Measurements from ENCODE around the gene DOP1B. TPM values are rescaled to one million over a fixed set of nuclear protein-coding genes. Genes with fewer than 3 reads are reported as not detected.

DOP1B gene
- total and polyA plus RNA-seq, 2 of the 4 experiments (the other 2 are of a cell fraction): 8.8 to 13.0 TPM

- DNase-seq: no peak
- POLR2A ChIA-PET (ENCODE audit: unreplicated experiment): no interaction called here
These were observed 41.4 kb upstream of the DOP1B start for GRCh38 chr21:36115138-36115730.

More at GRCh38 chr21:36115138-36115730, 41.4 kb upstream of the DOP1B start:
- in situ Hi-C loops (cut with MboI; ENCODE audit: low sequenced_read_pairs): no loop called here
- no peak overlapping the region for H3K4me3 ChIP-seq (ENCODE audit: insufficient read depth, low read depth, low read length)
- no peak overlapping the region for H4K8ac ChIP-seq (ENCODE audit: low read depth in 2 of 2, low read length in 2 of 2)
- no peak overlapping the region for H2BK15ac ChIP-seq (ENCODE audit: low read depth, low read length)
- no peak overlapping the region for H2BK20ac ChIP-seq (ENCODE audit: low read depth, low read length)
- CTCF ChIA-PET: no interaction called here
- peaks cover 3% of the 10 kb centered on the region; the same call in 1 of the 2 replicates for H3K4me1 ChIP-seq (ENCODE audit: control insufficient read depth, insufficient read depth, low read length)
- H3K4ac ChIP-seq (ENCODE audit: low read depth, low read length): no peak overlapping the region
- no peaks in the 10 kb centered on the region for H3K36me3 ChIP-seq (ENCODE audit: control insufficient read depth, insufficient read depth, low read length)
- no peak overlapping the region for H2AK9ac ChIP-seq (replicated peaks; ENCODE audit: low read depth, low read length, poor library complexity)
- no peaks in the 10 kb centered on the region for H4K20me1 ChIP-seq (ENCODE audit: insufficient read depth, low read length)
- H2BK5ac ChIP-seq (ENCODE audit: low read depth, low read length, poor library complexity, severe bottlenecking): no peak overlapping the region
- no peak overlapping the region for H2BK120ac ChIP-seq (ENCODE audit: low read depth, low read length)
- dilution Hi-C loops (cut with HindIII; ENCODE audit: low sequenced_read_pairs, unreplicated experiment): no loop called here
- H2AK5ac ChIP-seq (ENCODE audit: low read depth, low read length): no peak overlapping the region
- H3K9me1 ChIP-seq (ENCODE audit: insufficient read depth, low read length): no peaks in the 10 kb centered on the region
- peaks cover 2% of the 10 kb centered on the region; the same call in 1 of the 2 replicates for H3K9me3 ChIP-seq (ENCODE audit: control insufficient read depth, insufficient read depth, low read length)
- no peak overlapping the region for H3K4me2 ChIP-seq (ENCODE audit: low read depth, low read length)
- TF ChIP-seq SMC3 (IDR thresholded peaks at IDR 0.05; ENCODE audit: low read depth, low read length): no peak
- no peak for TF ChIP-seq MAFK (IDR thresholded peaks at IDR 0.05; ENCODE audit: low read depth, low read length)
- no peak for TF ChIP-seq RFX5 (IDR thresholded peaks at IDR 0.05; ENCODE audit: low read depth, low read length)
- no peak for TF ChIP-seq MAZ (IDR thresholded peaks at IDR 0.05; ENCODE audit: borderline replicate concordance, low read depth, low read length)
- TF ChIP-seq CEBPB (IDR thresholded peaks at IDR 0.05; ENCODE audit: low read depth, low read length): no peak
- TF ChIP-seq POLR2A (IDR thresholded peaks at IDR 0.05; ENCODE audit: low read depth, low read length): no peak
- TF ChIP-seq RAD21 (IDR thresholded peaks at IDR 0.05; ENCODE audit: low read length): no peak
- no peak for TF ChIP-seq ELK1 (IDR thresholded peaks at IDR 0.05; ENCODE audit: borderline replicate concordance, low read depth, low read length)
- no peak for TF ChIP-seq NFE2L2 (IDR thresholded peaks at IDR 0.05; ENCODE audit: low read depth, low read length)
- no peak for TF ChIP-seq USF2 (IDR thresholded peaks at IDR 0.05; ENCODE audit: low read depth, low read length)
- TF ChIP-seq RCOR1 (IDR thresholded peaks at IDR 0.05; ENCODE audit: insufficient replicate concordance, low read length): no peak
- no peak for TF ChIP-seq FOS (IDR thresholded peaks at IDR 0.05; ENCODE audit: low read depth, low read length)
- TF ChIP-seq CTCF (conservative IDR thresholded peaks at IDR 0.05; ENCODE audit: low read depth, low read length): no peak
- TF ChIP-seq BHLHE40 (IDR thresholded peaks at IDR 0.05; ENCODE audit: low read depth, low read length): no peak
- intact Hi-C loops (cut with micrococcal nuclease): loop anchor here (10.0 kb wide), 1 partner anchor 170 kb away; no protein-coding TSS in a partner anchor
- no peak overlapping the region for H3K18ac ChIP-seq (ENCODE audit: low read depth, low read length)
- no peak overlapping the region for H3K14ac ChIP-seq (replicated peaks; ENCODE audit: low read depth, low read length)
- no peak overlapping the region for H4K5ac ChIP-seq (ENCODE audit: low read depth, low read length)
- no peak overlapping the region for H3K9ac ChIP-seq (ENCODE audit: low read depth, low read length)
- H4K91ac ChIP-seq (ENCODE audit: insufficient read depth, low read depth, low read length): no peak overlapping the region
- H3K56ac ChIP-seq (ENCODE audit: extremely low read depth, insufficient read depth, low read length): no peak overlapping the region
- no peaks in the 10 kb centered on the region; the same call in none of the 2 replicates for H3K27me3 ChIP-seq (ENCODE audit: control insufficient read depth, insufficient read depth, low read length)
- no CpG with 5 or more reads among the region's 6 CpGs for WGBS, 2 experiments (ENCODE audit: extremely low coverage in 2 of 2, insufficient read length in 1 of 2)
- no peaks in the 10 kb centered on the region for H3K79me1 ChIP-seq (ENCODE audit: low read depth in 1 of 2, low read length in 2 of 2)
- no peak for ATAC-seq (ENCODE audit: low read depth)
- no peak overlapping the region for H2AFZ ChIP-seq (replicated peaks; ENCODE audit: low read length, poor library complexity)
- no peak overlapping the region for H3K27ac ChIP-seq (ENCODE audit: insufficient read depth, low read length)
- no peak overlapping the region for H3K23ac ChIP-seq (ENCODE audit: low read depth, low read length)
- no TSS peak for BruUV-seq (replicated peaks)

Measured in IMR-90 (cell line).